ENCODE results near the gene RNF31. TPM values are rescaled to one million over a fixed set of nuclear protein-coding genes. Genes with fewer than 3 reads are reported as not detected.

The RNF31 gene
- total and polyA plus RNA-seq, 2 of the 13 experiments (the other 11 are each of a cell fraction or from before 2014, with no cell fraction given), result 48.2 to 86.8 TPM

GRCh38 chr14:24135584-24135833 is 11.8 kb upstream of the RNF31 start (continued):
- TF ChIP-seq SNAPC2 (CRISPR knock-in tag; IDR thresholded peaks at IDR 0.05), result peak; percentile 3; the same call in 1 of the 2 replicates
- peak; percentile 31; the same call in 1 of the 2 replicates for TF ChIP-seq DNMT3B (CRISPR knock-in tag; conservative IDR thresholded peaks at IDR 0.05)
- TF ChIP-seq MIXL1 (CRISPR knock-in tag; IDR thresholded peaks at IDR 0.05), result no peak
- no peak for TF ChIP-seq CBX1 (IDR thresholded peaks at IDR 0.05; ENCODE audit: low read depth)
- TF ChIP-seq, protein P1, sequence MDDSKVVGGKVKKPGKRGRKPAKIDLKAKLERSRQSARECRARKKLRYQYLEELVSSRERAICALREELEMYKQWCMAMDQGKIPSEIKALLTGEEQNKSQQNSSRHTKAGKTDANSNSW (CRISPR knock-in tag; IDR thresholded peaks at IDR 0.05; ENCODE audit: borderline replicate concordance), result 0 out of 2 replicates have a peak, but pooled peaks have one; percentile 47
- 0 out of 2 replicates have a peak, but pooled peaks have one; percentile 15 for TF ChIP-seq ZNF839 (CRISPR knock-in tag; IDR thresholded peaks at IDR 0.05; ENCODE audit: borderline replicate concordance)
- no peak for TF ChIP-seq PRDM10 (CRISPR knock-in tag; IDR thresholded peaks at IDR 0.05; ENCODE audit: low read depth)
- peak; percentile 43; the same call in 1 of the 2 replicates for TF ChIP-seq ZNF569 (CRISPR knock-in tag; IDR thresholded peaks at IDR 0.05; ENCODE audit: borderline replicate concordance)
- no peak for TF ChIP-seq ZFP90 (CRISPR knock-in tag; IDR thresholded peaks at IDR 0.05; ENCODE audit: borderline replicate concordance)
- TF ChIP-seq ZNF333 (CRISPR knock-in tag; IDR thresholded peaks at IDR 0.05; ENCODE audit: borderline replicate concordance), result no peak
- no peak; the same call in none of the 2 replicates for TF ChIP-seq MEF2D (CRISPR knock-in tag; IDR thresholded peaks at IDR 0.05)
- TF ChIP-seq ZNF160 (CRISPR knock-in tag; IDR thresholded peaks at IDR 0.05), result 0 out of 2 replicates have a peak, but pooled peaks have one; percentile 20
- TF ChIP-seq ZNF207 (IDR thresholded peaks at IDR 0.05; ENCODE audit: borderline replicate concordance), result no peak
- peak; percentile 11; the same call in 1 of the 2 replicates for TF ChIP-seq ZNF619 (CRISPR knock-in tag; IDR thresholded peaks at IDR 0.05)
- TF ChIP-seq IRX3 (CRISPR knock-in tag; IDR thresholded peaks at IDR 0.05; ENCODE audit: borderline replicate concordance, low read depth), result 0 out of 2 replicates have a peak, but pooled peaks have one; percentile 7
- TF ChIP-seq ZNF232 (CRISPR knock-in tag; IDR thresholded peaks at IDR 0.05; ENCODE audit: borderline replicate concordance), result 0 out of 2 replicates have a peak, but pooled peaks have one; percentile 41
- TF ChIP-seq CEBPZ (IDR thresholded peaks at IDR 0.05; ENCODE audit: low read length), result no peak
- peak; percentile 27 for TF ChIP-seq TEAD3 (CRISPR knock-in tag; optimal IDR thresholded peaks at IDR 0.05; ENCODE audit: borderline replicate concordance)
- 0 out of 2 replicates have a peak, but pooled peaks have one; percentile 11 for TF ChIP-seq ZNF264 (CRISPR knock-in tag; IDR thresholded peaks at IDR 0.05)
- TF ChIP-seq SNAI1 (CRISPR knock-in tag; IDR thresholded peaks at IDR 0.05; ENCODE audit: borderline replicate concordance), result 0 out of 2 replicates have a peak, but pooled peaks have one; percentile 50
- 0 out of 2 replicates have a peak, but pooled peaks have one; percentile 54 for TF ChIP-seq ZSCAN29 (CRISPR knock-in tag; conservative IDR thresholded peaks at IDR 0.05)
- TF ChIP-seq ZMYM3 (CRISPR knock-in tag; IDR thresholded peaks at IDR 0.05), result peak; percentile 75
- peak; percentile 94; the same call in 1 of the 2 replicates for TF ChIP-seq ATRX (CRISPR knock-in tag; IDR thresholded peaks at IDR 0.05; ENCODE audit: borderline replicate concordance)
- TF ChIP-seq ZNF567 (CRISPR knock-in tag; IDR thresholded peaks at IDR 0.05; ENCODE audit: borderline replicate concordance), result peak; percentile 77; the same call in 1 of the 2 replicates
- no peak for TF ChIP-seq ZNF343 (CRISPR knock-in tag; IDR thresholded peaks at IDR 0.05)

All from HepG2 (cell line).